Panc1 (cell line): ENCODE measurements around the gene NFATC1. TPM values are rescaled to one million over a fixed set of nuclear protein-coding genes. Genes with fewer than 3 reads are reported as not detected.

Source experiments
- ATAC-seq: fragments of 200-7000 bp; cut with Tn5 transposase; 2 replicates; pipeline ENCODE4 v1.9.1; 2020; ENCODE audit warnings: mild to moderate bottlenecking, moderate library complexity
- BruUV-seq: library from RNA; stranded (reverse); fragments of 400-500 nt; replicated peaks from 2 replicates; lab custom pipeline; 2021; lab: Mats Ljungman, UMichigan
- CTCF ChIA-PET: fragments of 300-600 bp; sonication (Branson Sonifier 250); formaldehyde crosslinking; loops from one replicate; lab custom pipeline; 2022; ENCODE audit warnings: antibody characterized with exemption; lab: Charles Lee
- POLR2A ChIA-PET: fragments of 300-600 bp; sonication (Branson Sonifier 250); formaldehyde crosslinking; loops from one replicate; lab custom pipeline; 2022; ENCODE audit warnings: antibody characterized with exemption; lab: Charles Lee
- DNase-seq: peaks from one replicate; pipeline ENCODE4 v3.0.0-alpha.2; 2010; ENCODE audit warnings: low read depth, low spot score
- H3K27ac ChIP-seq: 2 replicates; pipeline ENCODE4 v1.5.1; 2011; ENCODE audit warnings: mild to moderate bottlenecking, low read length, inconsistent platforms
- H3K27me3 ChIP-seq: fragments of 200-500 bp; sonication (Bioruptor generic); 2 replicates; pipeline ENCODE4 v1.6.0; 2014; ENCODE audit warnings: low read length, inconsistent platforms; ENCODE audit not compliant: control insufficient read depth, insufficient read depth
- H3K36me3 ChIP-seq: fragments of 200-500 bp; sonication (Bioruptor generic); 2 replicates; pipeline ENCODE4 v1.5.1; 2014; ENCODE audit warnings: inconsistent platforms, mild to moderate bottlenecking, low read length, moderate library complexity; ENCODE audit not compliant: control insufficient read depth, insufficient read depth
- H3K4me1 ChIP-seq: 2 replicates; pipeline ENCODE4 v1.5.1; 2011; ENCODE audit warnings: inconsistent platforms, mild to moderate bottlenecking, low read length, moderate library complexity; ENCODE audit not compliant: control insufficient read depth, insufficient read depth
- H3K4me3 ChIP-seq, 2 experiments: 2 replicates each; pipeline ENCODE4 v1.5.1; 2011 to 2012; ENCODE audit warnings: low read depth in 2 of 2, low read length in 2 of 2, mild to moderate bottlenecking in 2 of 2, inconsistent platforms in 1 of 2, moderate library complexity in 1 of 2
- H3K9me3 ChIP-seq: fragments of 200-500 bp; sonication (Bioruptor generic); 2 replicates; pipeline ENCODE4 v1.5.1; 2014; ENCODE audit warnings: low read depth, mild to moderate bottlenecking, inconsistent platforms, low read length, moderate library complexity; ENCODE audit not compliant: control insufficient read depth, insufficient read depth
- CTCF ChIP-seq: fragments of 450-650 bp; IDR thresholded peaks from 2 replicates; pipeline ENCODE4 v1.5.1; 2017; ENCODE audit warnings: mild to moderate bottlenecking
- POLR2AphosphoS5 ChIP-seq: IDR thresholded peaks from 2 replicates; pipeline ENCODE4 v1.6.1; 2012; ENCODE audit warnings: mild to moderate bottlenecking, low read depth, low read length, moderate library complexity
- REST ChIP-seq, 2 experiments: IDR thresholded peaks; 2 replicates each; pipeline ENCODE4 v1.6.1; 2011 to 2012; ENCODE audit warnings: low read depth in 2 of 2, control low read depth in 1 of 2, low read length in 1 of 2, mild to moderate bottlenecking in 1 of 2, moderate library complexity in 1 of 2; ENCODE audit not compliant: insufficient read depth in 1 of 2
- SIN3A ChIP-seq: IDR thresholded peaks from 2 replicates; pipeline ENCODE4 v1.6.1; 2012; ENCODE audit warnings: low read depth, mild to moderate bottlenecking, low read length, moderate library complexity, borderline replicate concordance; ENCODE audit not compliant: insufficient read depth
- TCF7L2 ChIP-seq: IDR thresholded peaks from 2 replicates; pipeline ENCODE4 v1.6.1; 2011; ENCODE audit warnings: mild to moderate bottlenecking, low read depth, low read length, inconsistent platforms
- in situ Hi-C: cut with HindIII; loops from 2 replicates; pipeline ENCODE4 v1.10.0; 2016; ENCODE audit warnings: low sequenced_read_pairs, low pct_unique_long_range_greater_than_20kb
- intact Hi-C: fragments of 100-400 bp; cut with micrococcal nuclease; formaldehyde crosslinking; loops from one replicate; pipeline ENCODE4 v1.10.0; 2022; ENCODE audit not compliant: unreplicated experiment
- total RNA-seq: library from RNA; stranded (reverse); gene quantifications from one replicate; pipeline ENCODE4 v1.2.1, GENCODE V29; 2021; ENCODE audit not compliant: unreplicated experiment

NFATC1 gene
- total RNA-seq, 1 experiment from 2014 or later: 30.8 TPM

- in situ Hi-C loops: no loop called here
- Histone ChIP-seq H3K36me3 (no peaks in the 10 kb centered on the region), H3K27me3 (no peaks in the 10 kb centered on the region), H3K4me1 (no peaks in the 10 kb centered on the region), H3K27ac (no peak overlapping the region), H3K9me3 (no peaks in the 10 kb centered on the region), H3K4me3 (no peak overlapping the region)
- no peak for TF ChIP-seq CTCF
- TF ChIP-seq SIN3A: no peak
- TF ChIP-seq REST (IDR thresholded peaks at IDR 0.05; ENCODE audit: insufficient read depth in 1 of 2, low read depth in 2 of 2, low read length in 1 of 2): no peak
- no peak for TF ChIP-seq POLR2AphosphoS5
- no peak for TF ChIP-seq TCF7L2
- CTCF ChIA-PET: no interaction called here
- POLR2A ChIA-PET: no interaction called here
- ATAC-seq (no peak; the same call in 1 of the 2 replicates), DNase-seq (no peak)
- intact Hi-C loops: no loop called here
- BruUV-seq: TSS peak; percentile 79
Measured at GRCh38 chr18:79428287-79428686, 32.6 kb downstream of the NFATC1 start.

GRCh38 chr18:79429381-79429780 is 33.7 kb downstream of the NFATC1 start:
- CTCF ChIA-PET: no interaction called here
- no peak for ATAC-seq
- DNase-seq: no peak
- H3K9me3 ChIP-seq: no peaks in the 10 kb centered on the region
- in situ Hi-C loops: no loop called here
- POLR2A ChIA-PET: interaction anchor here (1.1 kb wide), 1 partner anchor 31 kb away, joined by 9 read pairs; no protein-coding TSS in a partner anchor
- no peaks in the 10 kb centered on the region for H3K27me3 ChIP-seq
- H3K4me1 ChIP-seq: no peaks in the 10 kb centered on the region
- no peaks in the 10 kb centered on the region for H3K36me3 ChIP-seq
- no TSS peak for BruUV-seq
- intact Hi-C loops: no loop called here
- TF ChIP-seq TCF7L2 (no peak), REST (IDR thresholded peaks at IDR 0.05; ENCODE audit: insufficient read depth in 1 of 2, low read depth in 2 of 2, low read length in 1 of 2) (no peak), POLR2AphosphoS5 (no peak), CTCF (no peak), SIN3A (no peak)
- H3K27ac ChIP-seq: no peak overlapping the region
- H3K4me3 ChIP-seq: no peak overlapping the region
